Thyroid gland (tissue), 4 donors: Measurements from ENCODE around the gene FLT4. TPM values are rescaled to one million over a fixed set of nuclear protein-coding genes. Genes with fewer than 3 reads are reported as not detected.

ENCODE experiments used
- DNase-seq, 2 donors: peaks; one replicate each; pipeline ENCODE4 v3.0.0-alpha.2; 2019
- H3K27ac ChIP-seq, 3 donors: fragments of 200-600 bp; sonication (generic); 1 replicate in 2 of 3; 2 replicates in 1 of 3; pipeline ENCODE4 v1.5.1; 2016 to 2019; ENCODE audit warnings: mild to moderate bottlenecking in 1 of 3, moderate library complexity in 1 of 3
- H3K27me3 ChIP-seq: fragments of 200-600 bp; sonication (generic); one replicate; pipeline ENCODE4 v1.5.1; 2019
- H3K36me3 ChIP-seq, 2 donors: fragments of 200-600 bp; sonication (generic); one replicate each; pipeline ENCODE4 v1.5.1; 2016 to 2019
- H3K4me1 ChIP-seq, 2 donors: fragments of 200-600 bp; sonication (generic); one replicate each; pipeline ENCODE4 v1.5.1; 2017 to 2019
- H3K4me3 ChIP-seq, 3 donors: fragments of 200-600 bp; sonication (generic); replicated peaks in 1 of 3; 1 replicate in 2 of 3; 2 replicates in 1 of 3; pipeline ENCODE4 v1.5.1; 2016; ENCODE audit warnings: mild to moderate bottlenecking in 1 of 3
- H3K9me3 ChIP-seq: fragments of 200-600 bp; sonication (generic); one replicate; pipeline ENCODE4 v1.5.1; 2017
- POLR2A ChIP-seq, 2 donors: fragments of 450-650 bp; IDR thresholded peaks; one replicate each; pipeline ENCODE4 v1.6.1; 2017; ENCODE audit warnings: antibody characterized with exemption in 2 of 2, mild to moderate bottlenecking in 2 of 2, moderate library complexity in 1 of 2
- WGBS, 2 donors: methylation state at CpG; one replicate each; pipeline ENCODE4 v1.1.5; 2017; 5-methylcytosine and 5-hydroxymethylcytosine counted together
- intact Hi-C: fragments of 100-400 bp; cut with DNase I; formaldehyde crosslinking; loops from one replicate; pipeline ENCODE4 v1.15.1; 2023
- total RNA-seq, 4 donors: library from RNA; depleted of rRNA; stranded (reverse); fragments of >200 nt; gene quantifications; one replicate each; pipeline ENCODE4 v1.2.3, GENCODE V29; 2016
- TF ChIP-seq, protein P1 (sequence below), 6 experiments: fragments of 200-600 bp in 3 of 6; fragments of 450-650 bp in 3 of 6; sonication (generic) in 3 of 6; IDR thresholded peaks; one replicate each; pipeline ENCODE4 v1.5.1; 2016 to 2019; ENCODE audit warnings: antibody characterized with exemption in 6 of 6, mild to moderate bottlenecking in 2 of 6, inconsistent platforms in 1 of 6, moderate library complexity in 1 of 6

Gene FLT4
- total RNA-seq, 4 donors from 2014 or later, result 52.8 to 90.9 (median 66.8) TPM

DNA sequence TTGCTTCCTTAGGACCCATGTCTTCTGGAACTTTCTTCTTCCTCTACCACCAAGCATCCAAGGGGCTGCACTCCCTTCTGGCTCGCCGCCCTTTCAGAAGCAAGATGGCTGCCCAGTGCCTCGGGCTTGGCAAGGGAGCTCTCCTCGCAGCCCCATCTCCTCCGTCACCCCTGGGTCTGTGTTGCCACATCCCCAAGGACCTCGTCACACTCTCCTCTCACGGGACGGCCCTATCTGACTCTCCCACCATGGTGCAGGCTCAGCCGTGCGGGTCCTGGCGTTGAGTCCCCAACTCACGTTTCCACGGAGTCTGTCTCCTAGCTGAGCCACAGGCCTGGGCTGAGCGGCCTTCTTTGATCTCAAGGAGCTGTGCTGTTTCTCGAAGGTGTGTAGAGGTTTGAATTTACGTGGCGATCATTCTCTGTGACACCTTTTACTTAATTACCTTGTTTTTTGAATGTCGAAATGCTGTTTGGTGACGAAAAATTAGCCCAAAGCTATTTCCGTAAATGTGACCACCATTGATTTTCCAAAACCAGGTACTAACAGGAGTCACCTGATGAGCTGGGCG lies 43.1 kb downstream of the FLT4 start:
- Histone ChIP-seq H3K27ac (no peak overlapping the region), H3K27me3 (no peaks in the 10 kb centered on the region), H3K9me3 (no peaks in the 10 kb centered on the region), H3K36me3 (no peaks in the 10 kb centered on the region), H3K4me1 (peaks cover 2 to 20% of the 10 kb centered on the region in 2 donors), H3K4me3 (no peak overlapping the region)
- TF ChIP-seq POLR2A (IDR thresholded peaks at IDR 0.05), result no peak
- TF ChIP-seq, protein P1, sequence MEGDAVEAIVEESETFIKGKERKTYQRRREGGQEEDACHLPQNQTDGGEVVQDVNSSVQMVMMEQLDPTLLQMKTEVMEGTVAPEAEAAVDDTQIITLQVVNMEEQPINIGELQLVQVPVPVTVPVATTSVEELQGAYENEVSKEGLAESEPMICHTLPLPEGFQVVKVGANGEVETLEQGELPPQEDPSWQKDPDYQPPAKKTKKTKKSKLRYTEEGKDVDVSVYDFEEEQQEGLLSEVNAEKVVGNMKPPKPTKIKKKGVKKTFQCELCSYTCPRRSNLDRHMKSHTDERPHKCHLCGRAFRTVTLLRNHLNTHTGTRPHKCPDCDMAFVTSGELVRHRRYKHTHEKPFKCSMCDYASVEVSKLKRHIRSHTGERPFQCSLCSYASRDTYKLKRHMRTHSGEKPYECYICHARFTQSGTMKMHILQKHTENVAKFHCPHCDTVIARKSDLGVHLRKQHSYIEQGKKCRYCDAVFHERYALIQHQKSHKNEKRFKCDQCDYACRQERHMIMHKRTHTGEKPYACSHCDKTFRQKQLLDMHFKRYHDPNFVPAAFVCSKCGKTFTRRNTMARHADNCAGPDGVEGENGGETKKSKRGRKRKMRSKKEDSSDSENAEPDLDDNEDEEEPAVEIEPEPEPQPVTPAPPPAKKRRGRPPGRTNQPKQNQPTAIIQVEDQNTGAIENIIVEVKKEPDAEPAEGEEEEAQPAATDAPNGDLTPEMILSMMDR (IDR thresholded peaks at IDR 0.05), result no peak
- WGBS, 2 donors, result 84 to 89% methylated on average over 21 of the region's 21 CpGs
- DNase-seq, result no peak
- intact Hi-C loops, result no loop called here

DNA sequence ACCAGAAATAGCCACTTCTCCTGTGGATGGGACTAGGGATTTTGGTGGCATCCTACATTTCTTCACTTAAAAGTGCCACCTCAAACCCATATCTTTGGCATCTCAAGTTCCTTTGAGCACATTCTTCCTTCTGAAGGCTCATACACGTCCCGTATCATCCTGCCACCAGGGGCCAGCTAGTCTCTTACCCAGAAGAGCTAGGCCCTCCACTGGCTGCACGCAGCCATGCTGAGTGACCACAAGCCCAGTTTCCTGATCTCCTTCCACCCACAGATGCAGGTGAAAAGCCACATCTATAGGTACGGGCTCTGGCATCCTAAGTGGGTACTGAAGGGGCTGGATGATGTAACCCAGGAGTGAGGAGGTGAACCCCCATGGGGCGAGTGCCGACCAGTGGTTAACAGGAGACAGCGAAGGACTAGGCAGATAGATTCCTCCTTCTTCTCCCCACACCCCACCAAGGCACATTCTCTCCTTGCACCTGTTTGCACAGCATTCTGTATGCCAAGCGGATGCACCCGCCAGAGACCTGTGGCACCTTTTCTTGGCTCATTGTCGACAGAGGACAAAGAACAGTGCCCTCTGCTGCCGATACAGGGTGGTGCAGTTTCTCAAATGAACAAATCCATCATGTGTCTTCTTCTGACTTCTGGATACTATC lies 43.7 kb downstream of the FLT4 start:
- intact Hi-C loops, result no loop called here
- TF ChIP-seq, protein P1 (IDR thresholded peaks at IDR 0.05), result peak; percentile 46 to 66 (median 52)
- TF ChIP-seq POLR2A (IDR thresholded peaks at IDR 0.05), result no peak

DNA sequence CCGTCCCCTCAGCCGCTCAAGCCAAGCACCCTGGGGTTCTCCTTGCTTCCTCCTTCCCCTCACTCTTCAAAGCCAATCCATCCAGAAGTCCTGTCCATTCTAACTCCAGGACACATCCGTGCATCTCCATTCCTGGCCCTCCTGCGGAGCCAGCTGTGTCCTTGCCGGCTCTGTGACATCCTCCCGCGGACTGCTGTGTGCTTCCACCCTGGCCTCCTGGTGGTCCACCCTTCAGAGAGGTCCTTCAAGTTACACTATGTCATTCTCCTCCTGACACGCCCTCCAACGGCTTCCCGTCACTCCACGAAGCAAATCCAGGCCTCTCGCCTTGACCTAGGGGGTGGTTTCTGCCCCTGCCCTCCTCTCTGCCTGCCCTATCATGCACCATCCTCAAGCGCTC lies 45.1 kb downstream of the FLT4 start:
- no peaks in the 10 kb centered on the region for H3K9me3 ChIP-seq
- peaks cover 2 to 20% of the 10 kb centered on the region in 2 donors for H3K4me1 ChIP-seq
- H3K4me3 ChIP-seq, result no peak overlapping the region
- intact Hi-C loops, result no loop called here
- no peaks in the 10 kb centered on the region for H3K36me3 ChIP-seq
- 89 to 94% methylated on average over 13 of the region's 13 CpGs for WGBS, 2 donors
- no peaks in the 10 kb centered on the region for H3K27me3 ChIP-seq
- no peak for DNase-seq
- TF ChIP-seq POLR2A (IDR thresholded peaks at IDR 0.05), result no peak
- TF ChIP-seq, protein P1 (IDR thresholded peaks at IDR 0.05), result no peak
- no peak overlapping the region for H3K27ac ChIP-seq

More for the DNA sequence above, 43.7 kb downstream of the FLT4 start:
- no peak overlapping the region for H3K27ac ChIP-seq
- H3K9me3 ChIP-seq, result no peaks in the 10 kb centered on the region
- H3K36me3 ChIP-seq, result no peaks in the 10 kb centered on the region
- H3K27me3 ChIP-seq, result no peaks in the 10 kb centered on the region
- H3K4me1 ChIP-seq, result peaks cover 2 to 20% of the 10 kb centered on the region in 2 donors
- no peak overlapping the region for H3K4me3 ChIP-seq
- peak; percentile 59 to 62 for DNase-seq
- 63 to 70% methylated on average over 11 of the region's 11 CpGs for WGBS, 2 donors

DNA sequence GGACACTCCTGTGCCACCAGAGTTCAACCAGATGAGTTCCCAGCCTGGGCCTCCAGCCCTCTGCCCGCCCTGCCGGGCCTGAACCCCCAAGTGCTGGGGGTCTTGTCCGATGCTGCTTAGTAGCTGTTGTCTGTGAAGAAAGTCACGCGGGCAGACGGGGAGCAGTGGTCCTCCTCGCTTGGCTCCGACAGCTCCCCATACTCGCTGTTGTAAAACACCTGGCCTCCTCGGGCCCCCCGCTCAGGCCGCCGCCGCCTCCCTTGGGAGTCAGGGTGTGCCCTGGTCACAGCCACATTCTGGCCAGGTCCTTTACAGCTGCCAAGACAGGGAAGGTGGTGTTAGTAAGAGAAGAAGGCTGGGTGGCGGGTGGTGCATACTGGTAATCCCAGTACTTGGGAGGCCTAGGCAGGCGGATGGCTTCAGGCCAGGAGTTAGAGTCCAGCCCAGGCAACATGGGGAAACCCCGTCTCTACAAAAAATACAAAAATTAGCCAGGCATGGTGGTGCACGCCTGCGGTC lies 46.3 kb downstream of the FLT4 start:
- no peaks in the 10 kb centered on the region for H3K27me3 ChIP-seq
- H3K36me3 ChIP-seq, result no peaks in the 10 kb centered on the region
- H3K9me3 ChIP-seq, result no peaks in the 10 kb centered on the region
- H3K4me1 ChIP-seq, result peaks cover 2 to 13% of the 10 kb centered on the region in 2 donors
- peak; percentile 80 to 84 for DNase-seq
- H3K27ac ChIP-seq, result no peak overlapping the region
- 45 to 70% methylated on average over 7 to 18 of the region's 19 CpGs for WGBS, 2 donors
- TF ChIP-seq, protein P1 (IDR thresholded peaks at IDR 0.05), result no peak
- no peak for TF ChIP-seq POLR2A (IDR thresholded peaks at IDR 0.05)
- H3K4me3 ChIP-seq, result no peak overlapping the region
- intact Hi-C loops, result no loop called here

DNA sequence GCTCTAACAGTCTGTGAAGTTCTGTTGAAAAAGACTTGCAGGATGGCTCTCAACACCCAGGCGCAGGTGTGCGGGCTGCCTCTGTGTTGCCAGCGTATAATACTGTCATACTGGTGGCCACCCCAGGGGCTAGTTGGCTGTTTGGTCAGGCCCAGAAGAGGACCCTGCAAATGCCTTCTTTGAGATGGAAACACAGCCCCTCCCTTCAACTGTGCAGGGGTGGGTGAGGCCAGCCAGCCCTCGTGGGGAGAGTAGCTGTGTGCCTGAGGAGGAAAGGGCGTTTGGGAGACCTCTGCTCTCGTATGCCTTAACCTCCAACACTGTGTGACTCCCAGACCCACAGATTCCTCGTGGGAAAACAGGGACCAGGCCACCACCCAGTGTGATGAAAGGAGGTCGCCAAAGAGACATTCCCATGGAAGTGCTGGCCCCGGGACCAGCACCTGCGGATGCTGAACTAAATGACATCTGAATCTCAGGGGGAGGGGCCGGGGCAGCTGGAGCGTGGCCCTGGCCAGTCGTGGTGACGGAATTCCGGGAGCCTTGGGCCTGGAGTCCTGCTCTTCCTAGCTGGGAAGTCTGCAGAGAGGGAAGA lies 46.8 kb downstream of the FLT4 start:
- intact Hi-C loops, result no loop called here
- Histone ChIP-seq H3K9me3 (no peaks in the 10 kb centered on the region), H3K4me1 (peaks cover 2 to 12% of the 10 kb centered on the region in 2 donors), H3K4me3 (no peak overlapping the region), H3K27me3 (no peaks in the 10 kb centered on the region), H3K36me3 (no peaks in the 10 kb centered on the region), H3K27ac (no peak overlapping the region)
- no peak for TF ChIP-seq POLR2A (IDR thresholded peaks at IDR 0.05)
- TF ChIP-seq, protein P1 (IDR thresholded peaks at IDR 0.05), result no peak
- peak; percentile 2 to 12 for DNase-seq
- 80 to 87% methylated on average over 9 to 14 of the region's 15 CpGs for WGBS, 2 donors
